NT2/D1 (cell line): ENCODE measurements around the gene KLF3.

ENCODE experiments used
- YY1 ChIP-seq: IDR thresholded peaks from 2 replicates; pipeline ENCODE4 v1.6.1; 2011; ENCODE audit not compliant: insufficient read length, insufficient read depth
- ZNF274 ChIP-seq: IDR thresholded peaks from 2 replicates; pipeline ENCODE4 v1.6.1; 2011; ENCODE audit warnings: mild to moderate bottlenecking, low read depth, low read length

DNA sequence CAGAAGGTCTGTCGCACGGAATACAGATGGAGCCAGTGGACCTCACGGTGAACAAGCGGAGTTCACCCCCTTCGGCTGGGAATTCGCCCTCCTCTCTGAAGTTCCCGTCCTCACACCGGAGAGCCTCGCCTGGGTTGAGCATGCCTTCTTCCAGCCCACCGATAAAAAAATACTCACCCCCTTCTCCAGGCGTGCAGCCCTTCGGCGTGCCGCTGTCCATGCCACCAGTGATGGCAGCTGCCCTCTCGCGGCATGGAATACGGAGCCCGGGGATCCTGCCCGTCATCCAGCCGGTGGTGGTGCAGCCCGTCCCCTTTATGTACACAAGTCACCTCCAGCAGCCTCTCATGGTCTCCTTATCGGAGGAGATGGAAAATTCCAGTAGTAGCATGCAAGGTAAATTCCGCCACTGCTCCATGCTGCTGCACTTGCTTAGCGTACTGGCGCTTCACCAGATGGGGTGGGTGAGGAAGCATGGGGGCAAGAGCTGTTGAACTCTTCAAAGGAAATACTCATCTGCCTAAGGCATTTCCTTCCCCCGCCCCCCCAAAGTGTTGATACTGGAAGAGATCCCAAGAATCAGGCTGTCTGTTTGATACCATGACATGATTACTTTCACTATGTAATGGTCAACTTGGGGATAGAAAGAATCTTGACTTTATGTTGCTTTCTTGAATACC is 24.8 kb downstream of the KLF3 start:
- TF ChIP-seq ZNF274 (no peak), YY1 (no peak)
